Heart left ventricle (tissue), 16 donors: ENCODE results near the gene DPM1. TPM values are rescaled to one million over a fixed set of nuclear protein-coding genes. Genes with fewer than 3 reads are reported as not detected.

Experiments used
- ATAC-seq, 4 donors: fragments of 200-7000 bp; cut with Tn5 transposase; one replicate each; pipeline ENCODE4 v1.9.1; 2020 to 2022; ENCODE audit warnings: moderate library complexity in 4 of 4, mild to moderate bottlenecking in 3 of 4, moderate number of reproducible peaks in 1 of 4
- DNase-seq, 5 donors: peaks; one replicate each; pipeline ENCODE4 v3.0.0-alpha.2; 2020
- H3K27ac ChIP-seq, 12 donors: fragments of 200-600 bp; sonication (generic) in 4 of 12; one replicate each; pipeline versions ENCODE4 v1.5.0 to v1.8.0; 2016 to 2022; ENCODE audit warnings: mild to moderate bottlenecking in 2 of 12
- H3K27me3 ChIP-seq, 9 donors: fragments of 200-600 bp; sonication (generic) in 2 of 9; one replicate each; pipeline versions ENCODE4 v1.5.1 to v1.8.0; 2016 to 2022; ENCODE audit warnings: mild to moderate bottlenecking in 3 of 9
- H3K36me3 ChIP-seq, 9 donors: fragments of 200-600 bp; sonication (generic) in 2 of 9; one replicate each; pipeline versions ENCODE4 v1.5.0 to v1.8.0; 2018 to 2022; ENCODE audit warnings: mild to moderate bottlenecking in 2 of 9
- H3K4me1 ChIP-seq, 12 donors: fragments of 200-600 bp; sonication (generic) in 4 of 12; one replicate each; pipeline versions ENCODE4 v1.5.0 to v1.8.0; 2016 to 2022; ENCODE audit warnings: mild to moderate bottlenecking in 3 of 12
- H3K4me3 ChIP-seq, 12 donors: fragments of 200-600 bp; sonication (generic) in 4 of 12; one replicate each; pipeline versions ENCODE4 v1.5.0 to v1.8.0; 2017 to 2022; ENCODE audit warnings: mild to moderate bottlenecking in 9 of 12, moderate library complexity in 4 of 12
- H3K9me3 ChIP-seq, 12 donors: fragments of 200-600 bp; sonication (generic) in 4 of 12; one replicate each; pipeline versions ENCODE4 v1.5.0 to v1.8.0; 2016 to 2022; ENCODE audit warnings: mild to moderate bottlenecking in 1 of 12
- POLR2A ChIP-seq, 2 donors: fragments of 450-650 bp; IDR thresholded peaks; one replicate each; pipeline ENCODE4 v1.6.1; 2017; ENCODE audit warnings: antibody characterized with exemption in 2 of 2, mild to moderate bottlenecking in 2 of 2, moderate library complexity in 2 of 2
- WGBS, 4 donors: extraction: QIAGEN DNeasy Blood & Tissue Kit in 2 of 4; methylation state at CpG; one replicate each; pipeline versions ENCODE4 v1.1.5 to v1.1.7; 2013 to 2018; 5-methylcytosine and 5-hydroxymethylcytosine counted together
- intact Hi-C, 10 donors: fragments of 100-400 bp; cut with DNase I; formaldehyde crosslinking; loops; one replicate each; pipeline versions ENCODE4 v1.11.1 to v1.14.2; 2022
- polyA plus RNA-seq, 2 donors: library from polyadenylated mRNA; stranded (reverse); fragments of 200-250 nt; gene quantifications; one replicate each; pipeline ENCODE4 v1.2.3, GENCODE V29; 2013
- total RNA-seq, 9 donors: library from RNA; depleted of rRNA in 2 of 9; stranded (reverse); fragments of >200 nt in 2 of 9; fragmentation: NEBNext Ultra II Directional in 3 of 9; extraction: Animal tissue kit (Norgen Biotek cat#: 25700) in 3 of 9; gene quantifications; one replicate each; pipeline versions ENCODE4 v1.1.0 to v1.2.4, GENCODE V29; 2016 to 2023
- TF ChIP-seq, protein P1 (sequence below), 12 donors: fragments of 200-600 bp; sonication (generic) in 4 of 12; IDR thresholded peaks; one replicate each; pipeline versions ENCODE4 v1.5.0 to v1.8.0; 2018 to 2022; ENCODE audit warnings: antibody characterized with exemption in 12 of 12, mild to moderate bottlenecking in 5 of 12
- donor health status: ischemic (EF 13 %, LVEDD 7.1; RV severe dilation, severe dysfunction).
- donor health status: healthy with polysubstance abuse.
- donor health status: DM: no; HTN: yes; CAD: no.
- donor health status: DM: no; HTN: no; CAD: no.
- donor health status: ischemic (EF 25% LVEDD 6.9; RV normal size, moderate dysfunction).
- donor health status: ischemic (EF 25% LVEDD 5.7; RV mildly dilated, moderate dysfunction).
- donor health status: healthy.
- donor health status: DM: yes; HTN: yes; CAD: no.
- donor health status: ischemic (EF 35%, LVEDD 5.7; RV mildly dilated, moderate dysfunction).
- donor health status: nonischemic (EF 11% LVEDD 7.7; RV severe dilation, severe dysfunction).
- donor health status: DM: yes; HTN: yes; CAD: no.
- donor health status: PGD.
- donor health status: ischemic (EF 29% LVEDD 5.4; RV normal size, mild dysfunction).
- donor health status: nonischemic (EF 23%, LVEDD 6.1; RV moderate dilation, normal function).

The DPM1 gene
- total and polyA plus RNA-seq, 11 donors, result 32.5 to 58.2 (median 49.5) TPM

DNA sequence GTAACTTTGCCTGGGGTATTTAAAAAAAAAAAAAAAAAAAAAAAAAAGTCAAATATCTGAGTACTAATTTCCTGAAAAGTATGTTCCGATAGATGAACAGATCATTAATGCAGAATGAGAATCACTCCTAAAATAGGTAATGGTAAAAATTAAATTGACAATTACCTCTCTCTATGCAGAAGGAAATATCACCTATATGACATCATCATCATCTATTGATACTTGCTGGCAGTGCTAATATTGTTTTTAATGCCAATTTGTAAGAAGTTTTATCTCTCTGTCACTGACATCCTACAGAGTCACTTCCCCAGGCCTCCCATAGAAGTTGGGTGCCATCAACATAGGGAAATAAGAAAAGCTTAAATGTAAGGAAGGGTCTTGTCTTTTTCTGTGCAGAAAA lies 57.0 kb downstream of the DPM1 start:
- H3K27me3 ChIP-seq, result no peaks in the 10 kb centered on the region
- TF ChIP-seq POLR2A (IDR thresholded peaks at IDR 0.05), result no peak
- TF ChIP-seq, protein P1, sequence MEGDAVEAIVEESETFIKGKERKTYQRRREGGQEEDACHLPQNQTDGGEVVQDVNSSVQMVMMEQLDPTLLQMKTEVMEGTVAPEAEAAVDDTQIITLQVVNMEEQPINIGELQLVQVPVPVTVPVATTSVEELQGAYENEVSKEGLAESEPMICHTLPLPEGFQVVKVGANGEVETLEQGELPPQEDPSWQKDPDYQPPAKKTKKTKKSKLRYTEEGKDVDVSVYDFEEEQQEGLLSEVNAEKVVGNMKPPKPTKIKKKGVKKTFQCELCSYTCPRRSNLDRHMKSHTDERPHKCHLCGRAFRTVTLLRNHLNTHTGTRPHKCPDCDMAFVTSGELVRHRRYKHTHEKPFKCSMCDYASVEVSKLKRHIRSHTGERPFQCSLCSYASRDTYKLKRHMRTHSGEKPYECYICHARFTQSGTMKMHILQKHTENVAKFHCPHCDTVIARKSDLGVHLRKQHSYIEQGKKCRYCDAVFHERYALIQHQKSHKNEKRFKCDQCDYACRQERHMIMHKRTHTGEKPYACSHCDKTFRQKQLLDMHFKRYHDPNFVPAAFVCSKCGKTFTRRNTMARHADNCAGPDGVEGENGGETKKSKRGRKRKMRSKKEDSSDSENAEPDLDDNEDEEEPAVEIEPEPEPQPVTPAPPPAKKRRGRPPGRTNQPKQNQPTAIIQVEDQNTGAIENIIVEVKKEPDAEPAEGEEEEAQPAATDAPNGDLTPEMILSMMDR (IDR thresholded peaks at IDR 0.05), result no peak
- H3K4me3 ChIP-seq, result no peak overlapping the region
- H3K9me3 ChIP-seq, result no peaks in the 10 kb centered on the region
- ATAC-seq, result no peak
- peaks cover 0 to 28% (median 10%) of the 10 kb centered on the region in 12 donors for H3K4me1 ChIP-seq
- H3K36me3 ChIP-seq, result peaks cover 2 to 76% (median 64%) of the 10 kb centered on the region in 9 donors
- H3K27ac ChIP-seq, result no peak overlapping the region
- DNase-seq, result no peak
- 88 to 98% (median 94%) methylated on average over 1 of the region's 1 CpG for WGBS, 4 donors
- intact Hi-C loops, result no loop called here

DNA sequence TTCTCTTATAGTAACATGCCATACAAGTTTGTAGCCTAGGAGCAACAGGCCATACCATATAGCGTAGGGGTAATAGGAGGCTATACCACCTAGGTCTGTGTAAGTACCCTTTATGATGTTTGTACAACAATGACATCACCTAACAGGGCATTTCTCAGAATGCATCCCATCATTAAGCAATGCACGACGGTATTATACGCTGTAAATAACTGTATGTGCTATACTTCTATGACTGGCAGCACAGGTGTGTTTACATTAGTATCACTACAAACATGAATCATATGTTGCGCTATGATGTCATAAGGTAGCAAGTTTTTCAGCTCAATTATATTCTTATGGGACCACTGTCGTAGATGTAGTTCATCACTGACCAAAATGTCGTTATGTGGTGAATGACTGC lies 58.1 kb downstream of the DPM1 start:
- Histone ChIP-seq H3K4me3 (no peak overlapping the region), H3K27ac (no peak overlapping the region), H3K36me3 (peaks cover 2 to 85% (median 65%) of the 10 kb centered on the region in 9 donors), H3K9me3 (no peaks in the 10 kb centered on the region), H3K27me3 (no peaks in the 10 kb centered on the region), H3K4me1 (peaks cover 0 to 19% (median 10%) of the 10 kb centered on the region in 12 donors)
- intact Hi-C loops, result no loop called here
- WGBS, 4 donors, result 89 to 98% (median 97%) methylated on average over 7 of the region's 7 CpGs
- DNase-seq (no peak), ATAC-seq (no peak)
- no peak for TF ChIP-seq POLR2A (IDR thresholded peaks at IDR 0.05)
- TF ChIP-seq, protein P1 (IDR thresholded peaks at IDR 0.05), result no peak

DNA sequence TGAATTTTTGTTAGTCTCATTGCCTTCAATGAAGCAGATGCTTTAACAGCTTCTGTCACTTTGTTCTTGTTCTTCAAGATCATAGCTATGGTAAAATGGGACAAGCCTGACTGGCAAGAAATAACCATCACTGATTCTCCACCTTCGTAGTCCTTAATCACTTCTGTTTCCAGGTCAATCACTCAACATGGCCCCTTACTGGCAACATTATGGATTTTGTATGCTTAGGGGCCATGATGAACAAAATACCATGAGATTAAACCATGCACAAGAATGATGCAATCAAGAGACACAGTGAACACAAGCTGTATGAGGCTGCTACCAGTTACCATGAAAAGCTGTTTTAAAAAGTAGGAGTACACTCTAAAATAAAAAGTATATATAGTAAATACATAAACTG lies 59.9 kb downstream of the DPM1 start:
- no peak for ATAC-seq
- no peaks in the 10 kb centered on the region for H3K27me3 ChIP-seq
- no peak overlapping the region for H3K27ac ChIP-seq
- no peaks in the 10 kb centered on the region for H3K9me3 ChIP-seq
- intact Hi-C loops, result no loop called here
- no peak for TF ChIP-seq POLR2A (IDR thresholded peaks at IDR 0.05)
- TF ChIP-seq, protein P1 (IDR thresholded peaks at IDR 0.05), result no peak
- H3K4me1 ChIP-seq, result peaks cover 0 to 4% (median 0%) of the 10 kb centered on the region in 12 donors
- no peak for DNase-seq
- peaks cover 2 to 97% (median 78%) of the 10 kb centered on the region in 9 donors for H3K36me3 ChIP-seq
- 90 to 100% (median 94%) methylated on average over 1 of the region's 1 CpG for WGBS, 4 donors
- no peak overlapping the region for H3K4me3 ChIP-seq

DNA sequence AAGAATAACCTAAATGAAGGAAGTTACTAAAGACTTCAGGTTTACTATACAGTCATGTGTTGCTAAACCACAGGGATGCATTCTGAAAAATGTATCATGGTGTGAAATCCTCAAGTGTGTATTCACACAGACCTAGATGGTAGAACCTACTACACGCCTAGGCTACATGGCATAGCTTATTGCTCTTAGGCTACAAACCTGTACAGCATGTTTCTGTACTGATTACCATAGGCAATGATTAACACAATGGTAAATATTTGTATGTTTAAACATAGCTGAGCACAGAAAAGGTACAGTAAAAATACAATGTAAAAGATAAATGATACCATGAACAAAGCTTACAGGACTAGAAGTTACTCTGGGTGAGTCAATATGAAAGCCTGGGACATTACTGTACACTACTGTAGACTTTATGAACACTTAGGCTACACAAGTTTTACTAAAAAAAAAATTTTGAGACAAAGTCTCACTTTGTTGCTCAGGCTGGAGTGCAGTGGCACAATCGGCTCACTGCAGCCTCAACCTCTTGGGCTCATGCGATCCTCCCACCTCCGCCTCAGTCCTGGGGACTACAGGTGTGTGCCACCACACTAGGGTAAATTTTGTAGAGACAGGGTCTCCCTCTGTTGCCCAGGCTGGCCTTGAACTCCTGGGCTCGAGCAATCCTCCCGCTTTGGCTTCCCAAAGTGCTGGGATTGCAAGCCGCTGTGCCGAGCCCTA lies 63.1 kb downstream of the DPM1 start:
- H3K4me3 ChIP-seq, result no peak overlapping the region
- no peak for TF ChIP-seq POLR2A (IDR thresholded peaks at IDR 0.05)
- TF ChIP-seq, protein P1 (IDR thresholded peaks at IDR 0.05), result no peak
- H3K4me1 ChIP-seq, result no peaks in the 10 kb centered on the region
- H3K9me3 ChIP-seq, result no peaks in the 10 kb centered on the region
- no peaks in the 10 kb centered on the region for H3K27me3 ChIP-seq
- peaks cover 4 to 98% (median 81%) of the 10 kb centered on the region in 9 donors for H3K36me3 ChIP-seq
- intact Hi-C loops, result no loop called here
- WGBS, 4 donors, result 90 to 98% (median 93%) methylated on average over 8 of the region's 8 CpGs
- no peak for ATAC-seq
- DNase-seq, result no peak
- H3K27ac ChIP-seq, result no peak overlapping the region
